CD4-positive, CD25-positive, alpha-beta regulatory T cell (primary cell): ENCODE data around the gene TLR3. TPM values are rescaled to one million over a fixed set of nuclear protein-coding genes. Genes with fewer than 3 reads are reported as not detected.

Experiments
- ATAC-seq, 2 donors: fragments of 150-1000 bp; cut with Tn5 transposase; one replicate each; pipeline ENCODE4 v1.10.0; 2021; ENCODE audit warnings: low read depth in 2 of 2, moderate number of reproducible peaks in 2 of 2, moderate library complexity in 1 of 2
- DNase-seq, 3 donors: peaks; one replicate each; pipeline versions ENCODE4 v3.0.0 to v3.0.0-alpha.2; 2012 to 2022; ENCODE audit warnings: mixed read lengths in 1 of 3
- H3K27ac ChIP-seq: one replicate; pipeline ENCODE4 v1.7.0; 2013; ENCODE audit warnings: mild to moderate bottlenecking, low read length; ENCODE audit not compliant: insufficient read depth, poor library complexity, severe bottlenecking
- H3K27me3 ChIP-seq: one replicate; pipeline ENCODE4 v1.7.0; 2013; ENCODE audit warnings: low read length; ENCODE audit not compliant: control insufficient read depth, insufficient read depth
- H3K36me3 ChIP-seq: one replicate; pipeline ENCODE4 v1.7.0; 2013; ENCODE audit warnings: mild to moderate bottlenecking, low read length, moderate library complexity; ENCODE audit not compliant: control insufficient read depth, insufficient read depth
- H3K4me1 ChIP-seq: 2 replicates; pipeline ENCODE4 v1.7.0; 2013; ENCODE audit warnings: mild to moderate bottlenecking, low read length; ENCODE audit not compliant: insufficient read depth, control insufficient read depth, poor library complexity, severe bottlenecking
- H3K4me3 ChIP-seq: one replicate; pipeline ENCODE4 v1.7.0; 2013; ENCODE audit warnings: low read depth, mild to moderate bottlenecking, low read length, moderate library complexity
- H3K9me3 ChIP-seq, 2 experiments: 1 replicate in 1 of 2; 2 replicates in 1 of 2; pipeline ENCODE4 v1.7.0; 2013; ENCODE audit warnings: low read length in 2 of 2, mild to moderate bottlenecking in 1 of 2, moderate library complexity in 1 of 2; ENCODE audit not compliant: control insufficient read depth in 2 of 2
- H3K27ac Mint-ChIP-seq, 3 donors: one replicate each; pipeline ENCODE4 v1.8.0; 2020 to 2022; ENCODE audit warnings: mild to moderate bottlenecking in 3 of 3, mixed read lengths in 3 of 3, moderate library complexity in 2 of 3
- H3K27me3 Mint-ChIP-seq: one replicate; pipeline ENCODE4 v1.8.0; 2022; ENCODE audit warnings: mild to moderate bottlenecking, mixed read lengths
- H3K36me3 Mint-ChIP-seq: one replicate; pipeline ENCODE4 v1.8.0; 2020; ENCODE audit warnings: mixed read lengths
- H3K4me1 Mint-ChIP-seq, 4 donors: one replicate each; pipeline ENCODE4 v1.8.0; 2020 to 2022; ENCODE audit warnings: mixed read lengths in 4 of 4, mild to moderate bottlenecking in 1 of 4
- H3K4me3 Mint-ChIP-seq, 4 donors: one replicate each; pipeline ENCODE4 v1.8.0; 2020 to 2022; ENCODE audit warnings: mild to moderate bottlenecking in 4 of 4, mixed read lengths in 4 of 4, moderate library complexity in 3 of 4
- H3K9me3 Mint-ChIP-seq, 7 donors: one replicate each; pipeline ENCODE4 v1.8.0; 2020 to 2022; ENCODE audit warnings: mixed read lengths in 7 of 7, mild to moderate bottlenecking in 3 of 7, moderate library complexity in 2 of 7
- polyA plus RNA-seq, 4 donors: library from polyadenylated mRNA; unstranded; fragments of 300-500 nt; fragmentation: Illumina TruSeq; gene quantifications; one replicate each; pipeline ENCODE4 v1.2.3, GENCODE V29; 2021
- total RNA-seq: library from RNA; stranded (reverse); gene quantifications from one replicate; pipeline ENCODE4 v1.2.3, GENCODE V29; 2022

Gene TLR3
- total and polyA plus RNA-seq, 5 donors from 2014 or later, result 0.20 to 2.5 (median 0.53) TPM

DNA sequence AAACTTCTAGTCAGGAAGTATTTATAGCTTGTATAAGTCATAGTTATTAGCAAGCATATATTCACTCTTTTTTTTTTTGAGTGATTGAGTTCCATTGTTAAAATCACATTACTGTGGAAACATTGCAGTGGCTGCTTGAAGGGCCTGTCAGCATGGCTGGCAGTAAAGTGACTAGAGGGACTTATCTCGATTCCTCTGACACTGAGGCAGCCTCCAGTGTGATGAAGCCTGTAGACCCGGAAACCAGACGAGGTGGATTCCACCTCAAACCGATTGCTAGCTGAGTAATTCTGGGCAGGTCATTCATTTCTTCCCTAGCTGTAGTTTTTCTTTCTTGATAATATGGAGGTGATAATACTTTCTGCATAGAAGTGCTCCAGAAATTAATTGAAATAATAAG is 40.3 kb downstream of the TLR3 start:
- H3K27ac Mint-ChIP-seq, result no peak overlapping the region
- no peak for ATAC-seq
- H3K27me3 Mint-ChIP-seq, result peaks cover 40% of the 10 kb centered on the region

GRCh38 chr4:186116697-186117096 is 47.7 kb downstream of the TLR3 start:
- H3K27ac Mint-ChIP-seq, result no peak overlapping the region
- H3K4me3 Mint-ChIP-seq, result no peak overlapping the region
- ATAC-seq, result no peak
- H3K27ac ChIP-seq, result no peak overlapping the region
- no peaks in the 10 kb centered on the region for H3K9me3 ChIP-seq
- no peaks in the 10 kb centered on the region for H3K4me1 Mint-ChIP-seq
- peaks cover 0 to 2% (median 0%) of the 10 kb centered on the region in 7 donors for H3K9me3 Mint-ChIP-seq
- H3K36me3 Mint-ChIP-seq, result no peaks in the 10 kb centered on the region
- no peak for DNase-seq
- H3K27me3 ChIP-seq, result peaks cover 6% of the 10 kb centered on the region
- H3K27me3 Mint-ChIP-seq, result peaks cover 4% of the 10 kb centered on the region
- H3K36me3 ChIP-seq, result no peaks in the 10 kb centered on the region
- H3K4me1 ChIP-seq, result no peaks in the 10 kb centered on the region
- H3K4me3 ChIP-seq, result no peak overlapping the region

More for the DNA sequence above, 40.3 kb downstream of the TLR3 start:
- no peak overlapping the region for H3K27ac ChIP-seq
- no peak overlapping the region for H3K4me3 Mint-ChIP-seq
- H3K4me1 Mint-ChIP-seq, result peaks cover 0 to 8% (median 8%) of the 10 kb centered on the region in 4 donors
- H3K4me3 ChIP-seq, result no peak overlapping the region
- H3K27me3 ChIP-seq, result peaks cover 13% of the 10 kb centered on the region
- no peaks in the 10 kb centered on the region for H3K9me3 Mint-ChIP-seq
- H3K9me3 ChIP-seq, result no peaks in the 10 kb centered on the region
- H3K36me3 ChIP-seq, result no peaks in the 10 kb centered on the region
- no peak for DNase-seq
- H3K36me3 Mint-ChIP-seq, result no peaks in the 10 kb centered on the region
- H3K4me1 ChIP-seq, result peaks cover 11% of the 10 kb centered on the region

DNA sequence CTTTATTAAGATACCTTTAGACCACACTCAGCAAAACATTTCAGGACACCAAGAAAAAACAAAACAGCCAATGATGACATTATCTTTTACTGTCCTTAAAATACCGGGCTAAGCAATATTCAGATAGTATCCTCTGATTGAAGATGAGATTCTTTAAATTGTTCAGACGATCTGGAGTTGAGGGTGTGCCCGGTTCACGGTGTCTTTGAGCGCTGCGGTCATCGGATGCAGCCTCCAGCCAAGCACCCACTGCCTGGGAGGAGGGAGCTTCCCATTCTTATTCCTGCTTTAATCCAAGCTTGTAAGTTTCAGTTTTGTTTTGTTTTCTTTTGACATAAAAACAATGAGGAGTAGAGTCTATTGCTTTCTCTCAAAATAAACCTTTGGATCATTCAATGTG is 49.6 kb downstream of the TLR3 start:
- H3K27me3 ChIP-seq, result peaks cover 6% of the 10 kb centered on the region
- H3K4me1 ChIP-seq, result no peaks in the 10 kb centered on the region
- no peaks in the 10 kb centered on the region for H3K9me3 ChIP-seq
- peaks cover 0 to 2% (median 0%) of the 10 kb centered on the region in 7 donors for H3K9me3 Mint-ChIP-seq
- H3K27ac Mint-ChIP-seq, result no peak overlapping the region
- peaks cover 10% of the 10 kb centered on the region for H3K27me3 Mint-ChIP-seq
- no peak overlapping the region for H3K27ac ChIP-seq
- no peak for ATAC-seq
- no peaks in the 10 kb centered on the region for H3K36me3 ChIP-seq
- H3K36me3 Mint-ChIP-seq, result no peaks in the 10 kb centered on the region
- no peak overlapping the region for H3K4me3 ChIP-seq
- DNase-seq, result no peak
- no peak overlapping the region for H3K4me3 Mint-ChIP-seq
- H3K4me1 Mint-ChIP-seq, result no peaks in the 10 kb centered on the region

DNA sequence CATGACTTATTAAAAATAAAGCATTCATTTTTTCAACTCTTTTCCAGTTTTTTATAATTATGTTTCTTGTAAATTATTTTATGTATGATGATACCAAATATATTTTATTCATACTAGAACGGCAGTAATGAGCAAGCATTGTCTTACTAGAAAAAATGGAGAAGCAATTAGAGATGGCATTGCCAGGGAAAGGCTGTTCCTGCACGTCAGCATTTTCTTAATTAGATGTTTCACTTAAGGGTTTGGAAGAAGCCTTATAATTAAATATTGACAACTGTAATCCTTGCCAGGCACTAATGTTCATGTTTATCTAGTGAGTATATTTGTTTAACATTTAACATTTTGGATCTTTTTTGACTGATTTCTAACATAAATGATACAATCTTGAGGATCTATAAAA is 52.1 kb downstream of the TLR3 start:
- ATAC-seq, result no peak
- peaks cover 6% of the 10 kb centered on the region for H3K27me3 ChIP-seq
- Mint-ChIP-seq H3K36me3 (no peaks in the 10 kb centered on the region), H3K27me3 (peaks cover 10% of the 10 kb centered on the region), H3K27ac (no peak overlapping the region), H3K9me3 (peaks cover 0 to 2% (median 0%) of the 10 kb centered on the region in 7 donors), H3K4me1 (no peaks in the 10 kb centered on the region), H3K4me3 (no peak overlapping the region)
- no peak for DNase-seq
- H3K36me3 ChIP-seq, result no peaks in the 10 kb centered on the region
- H3K9me3 ChIP-seq, result no peaks in the 10 kb centered on the region
- no peak overlapping the region for H3K4me3 ChIP-seq
- H3K27ac ChIP-seq, result no peak overlapping the region
- no peaks in the 10 kb centered on the region for H3K4me1 ChIP-seq

DNA sequence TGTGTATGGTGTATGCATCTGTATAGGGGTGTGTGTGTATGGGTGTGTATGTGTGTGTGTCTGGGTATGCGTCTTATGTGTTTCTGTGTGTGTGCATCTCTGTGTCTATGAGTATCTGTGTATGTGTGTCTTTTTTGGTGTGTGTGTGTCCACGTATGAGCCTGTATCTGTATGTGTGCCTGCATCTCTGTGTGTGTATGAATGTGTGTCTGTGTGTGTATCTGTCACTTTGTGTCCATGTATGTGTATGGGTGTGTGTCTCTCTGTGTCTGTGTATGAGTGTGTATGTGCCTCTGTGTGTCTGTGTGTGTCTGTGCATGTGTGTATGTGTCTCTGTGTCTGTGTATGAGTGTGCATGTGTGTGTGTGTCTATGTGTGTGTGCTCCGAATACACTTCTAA is 59.9 kb downstream of the TLR3 start:
- Histone ChIP-seq H3K27me3 (no peaks in the 10 kb centered on the region), H3K9me3 (no peaks in the 10 kb centered on the region), H3K4me3 (no peak overlapping the region), H3K4me1 (no peaks in the 10 kb centered on the region), H3K36me3 (no peaks in the 10 kb centered on the region), H3K27ac (no peak overlapping the region)
- H3K9me3 Mint-ChIP-seq, result peaks cover 0 to 2% (median 0%) of the 10 kb centered on the region in 7 donors
- ATAC-seq, result no peak
- no peak overlapping the region for H3K4me3 Mint-ChIP-seq
- no peaks in the 10 kb centered on the region for H3K36me3 Mint-ChIP-seq
- DNase-seq, result no peak
- no peaks in the 10 kb centered on the region for H3K4me1 Mint-ChIP-seq
- H3K27ac Mint-ChIP-seq, result no peak overlapping the region
- peaks cover 22% of the 10 kb centered on the region for H3K27me3 Mint-ChIP-seq

DNA sequence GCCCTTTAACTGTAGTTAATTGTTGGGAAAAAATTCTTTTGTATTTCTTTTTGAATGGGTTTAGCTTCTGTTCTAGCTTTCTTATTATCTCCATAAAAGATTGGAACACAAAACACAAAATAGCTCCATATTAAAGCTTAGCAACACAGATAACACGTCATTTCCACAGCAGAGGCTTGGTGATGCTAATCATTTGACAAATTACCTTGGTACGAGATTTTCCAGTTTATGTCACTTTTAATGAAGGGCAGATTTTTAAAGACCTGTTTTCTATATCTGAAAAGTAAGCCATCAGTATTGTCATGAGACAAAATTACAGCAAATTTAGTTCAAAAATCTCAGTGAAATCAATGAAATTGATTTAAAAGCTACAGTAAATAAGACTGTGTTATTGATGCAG is 63.0 kb downstream of the TLR3 start:
- H3K4me1 ChIP-seq, result no peaks in the 10 kb centered on the region
- H3K36me3 ChIP-seq, result no peaks in the 10 kb centered on the region
- H3K27ac ChIP-seq, result no peak overlapping the region
- H3K4me3 ChIP-seq, result no peak overlapping the region
- H3K9me3 ChIP-seq, result no peaks in the 10 kb centered on the region
- Mint-ChIP-seq H3K36me3 (no peaks in the 10 kb centered on the region), H3K4me1 (peaks cover 0 to 4% (median 0%) of the 10 kb centered on the region in 4 donors), H3K9me3 (no peaks in the 10 kb centered on the region), H3K4me3 (no peak overlapping the region), H3K27ac (no peak overlapping the region), H3K27me3 (peaks cover 22% of the 10 kb centered on the region)
- no peaks in the 10 kb centered on the region for H3K27me3 ChIP-seq
- no peak for ATAC-seq
- no peak for DNase-seq

GRCh38 chr4:186132577-186133242 is 63.8 kb downstream of the TLR3 start:
- H3K27ac Mint-ChIP-seq, result no peak overlapping the region

GRCh38 chr4:186134257-186134656 is 65.3 kb downstream of the TLR3 start:
- Histone ChIP-seq H3K4me3 (no peak overlapping the region), H3K36me3 (no peaks in the 10 kb centered on the region), H3K4me1 (no peaks in the 10 kb centered on the region), H3K27me3 (peaks cover 2% of the 10 kb centered on the region), H3K9me3 (no peaks in the 10 kb centered on the region), H3K27ac (no peak overlapping the region)
- no peaks in the 10 kb centered on the region for H3K36me3 Mint-ChIP-seq
- H3K4me3 Mint-ChIP-seq, result no peak overlapping the region
- DNase-seq (peak in 1 of 3 donors; percentile 20), ATAC-seq (no peak)
- H3K9me3 Mint-ChIP-seq, result no peaks in the 10 kb centered on the region
- H3K27me3 Mint-ChIP-seq, result peaks cover 29% of the 10 kb centered on the region
- peaks cover 0 to 4% (median 2%) of the 10 kb centered on the region in 4 donors for H3K4me1 Mint-ChIP-seq
- H3K27ac Mint-ChIP-seq, result no peak overlapping the region

More at GRCh38 chr4:186132577-186133242, 63.8 kb downstream of the TLR3 start:
- Histone ChIP-seq H3K36me3 (no peaks in the 10 kb centered on the region), H3K9me3 (no peaks in the 10 kb centered on the region), H3K4me1 (no peaks in the 10 kb centered on the region), H3K27ac (no peak overlapping the region), H3K4me3 (no peak overlapping the region), H3K27me3 (peaks cover 2% of the 10 kb centered on the region)
- peaks cover 0 to 4% (median 0%) of the 10 kb centered on the region in 4 donors for H3K4me1 Mint-ChIP-seq
- no peak overlapping the region for H3K4me3 Mint-ChIP-seq
- no peaks in the 10 kb centered on the region for H3K36me3 Mint-ChIP-seq
- H3K27me3 Mint-ChIP-seq, result peaks cover 22% of the 10 kb centered on the region
- DNase-seq (no peak), ATAC-seq (no peak)
- H3K9me3 Mint-ChIP-seq, result no peaks in the 10 kb centered on the region
